Stimulated activated CD8-positive, alpha-beta memory T cell treated with anti-CD3 and anti-CD28 coated beads, Interleukin-4, amount 100 ng/mL, for 4 hours (primary cell): Measurements from ENCODE around the gene TEAD1.

ENCODE experiments used
- DNase-seq, 2 donors: peaks; one replicate each; pipeline ENCODE4 v3.0.0-alpha.2; 2020; ENCODE audit warnings: low read depth in 2 of 2, low spot score in 1 of 2

The TEAD1 gene

GRCh38 chr11:12673924-12674570 is at the start of gene TEAD1:
TEAD1 (plus strand) TSS chr11:12674421.
- peak; percentile 50 to 65 for DNase-seq

- DNase-seq = no peak
Observed at GRCh38 chr11:12624595-12624994, 49.6 kb upstream of the TEAD1 start.

DNA sequence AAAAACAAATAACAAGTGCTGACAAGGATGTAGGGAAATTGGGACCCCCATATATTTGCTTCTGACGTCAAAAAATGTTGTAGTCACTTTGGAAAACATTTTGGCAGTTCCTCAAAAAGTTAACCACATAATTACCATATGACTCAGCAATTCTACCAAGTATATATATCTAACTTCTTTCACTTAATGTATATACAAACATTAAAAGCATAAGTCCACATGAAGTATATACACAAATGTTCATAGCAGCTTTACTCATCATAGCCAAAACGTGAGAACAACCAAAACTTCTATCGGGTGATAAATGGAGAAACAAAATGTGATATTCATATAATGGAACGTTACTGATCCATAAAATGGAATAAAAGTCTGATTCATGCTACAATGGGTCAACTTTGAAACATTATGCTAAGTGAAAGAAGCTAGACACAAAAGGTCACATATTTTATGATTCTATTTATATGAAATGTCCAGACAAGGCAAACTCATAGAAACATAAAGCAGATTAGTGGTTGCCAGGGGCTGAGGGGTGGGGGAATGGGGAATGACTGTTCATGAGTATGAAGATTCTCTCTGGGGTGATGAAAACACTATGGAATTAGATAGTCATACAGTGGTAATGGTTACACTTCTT is 48.7 kb upstream of the TEAD1 start:
- DNase-seq = no peak

- no peak for DNase-seq
Observed at GRCh38 chr11:12626616-12627015, 47.6 kb upstream of the TEAD1 start.

DNA sequence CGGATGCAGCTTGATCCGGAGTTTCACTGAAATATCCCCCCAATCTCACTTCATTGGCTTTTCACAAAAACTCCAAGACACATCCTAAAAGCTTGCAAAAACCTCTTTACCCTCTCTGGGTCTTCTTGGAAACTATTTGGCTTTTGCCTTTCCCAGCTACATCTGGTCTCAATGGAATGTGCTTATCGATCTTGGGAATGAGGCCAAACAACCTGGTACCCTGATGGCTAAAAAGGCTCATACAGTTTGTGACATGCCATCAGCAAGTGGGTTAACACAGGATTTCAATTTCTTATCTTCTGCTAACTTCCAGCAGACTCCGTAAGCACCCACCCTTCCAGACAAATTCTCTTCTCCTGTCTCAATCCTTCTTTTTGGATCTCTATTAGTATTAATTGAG is 45.9 kb upstream of the TEAD1 start:
- no peak for DNase-seq

GRCh38 chr11:12629601-12630313 is 44.5 kb upstream of the TEAD1 start:
- DNase-seq = no peak

DNA sequence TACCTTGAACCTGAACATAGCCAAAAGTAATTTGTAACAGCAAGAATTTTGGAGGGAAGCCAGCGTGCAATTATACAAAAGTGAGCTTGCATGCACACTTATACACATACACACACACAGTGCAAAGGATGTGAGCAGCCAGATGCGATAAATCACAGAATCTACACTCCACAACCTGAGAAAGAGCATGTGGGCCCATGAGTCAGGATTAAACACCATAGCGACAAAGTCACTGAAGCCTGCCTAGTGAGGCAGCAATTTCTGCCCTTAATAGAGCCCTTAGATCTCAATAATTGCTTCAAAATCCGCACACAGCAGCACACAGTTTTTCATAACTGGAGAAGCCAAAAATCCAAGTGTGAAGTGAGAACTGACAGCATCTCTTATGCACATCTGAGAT is 42.6 kb upstream of the TEAD1 start:
- DNase-seq = no peak

DNA sequence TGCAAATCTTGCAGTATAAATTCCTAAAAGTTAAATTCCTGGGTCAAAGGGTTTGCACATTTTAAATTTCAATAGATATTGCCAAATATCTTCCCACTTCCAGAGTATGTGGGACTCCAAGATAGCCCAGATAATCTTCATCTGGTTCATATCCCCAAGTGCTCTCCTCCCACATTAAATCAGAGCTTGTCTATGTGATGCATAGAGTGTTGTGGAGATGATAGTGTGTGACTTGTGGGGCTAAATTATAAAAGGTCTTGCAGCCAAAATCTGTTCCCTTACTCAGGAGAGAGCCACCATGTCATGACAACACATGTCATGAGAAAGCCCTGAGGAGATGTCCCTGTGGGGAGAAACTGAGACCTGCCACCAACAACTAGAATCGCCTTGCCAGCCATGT is 39.9 kb upstream of the TEAD1 start:
- no peak for DNase-seq

GRCh38 chr11:12636871-12637410 is 37.3 kb upstream of the TEAD1 start:
- DNase-seq = no peak

- DNase-seq = no peak
Observed at GRCh38 chr11:12639388-12639787, 34.8 kb upstream of the TEAD1 start.

DNA sequence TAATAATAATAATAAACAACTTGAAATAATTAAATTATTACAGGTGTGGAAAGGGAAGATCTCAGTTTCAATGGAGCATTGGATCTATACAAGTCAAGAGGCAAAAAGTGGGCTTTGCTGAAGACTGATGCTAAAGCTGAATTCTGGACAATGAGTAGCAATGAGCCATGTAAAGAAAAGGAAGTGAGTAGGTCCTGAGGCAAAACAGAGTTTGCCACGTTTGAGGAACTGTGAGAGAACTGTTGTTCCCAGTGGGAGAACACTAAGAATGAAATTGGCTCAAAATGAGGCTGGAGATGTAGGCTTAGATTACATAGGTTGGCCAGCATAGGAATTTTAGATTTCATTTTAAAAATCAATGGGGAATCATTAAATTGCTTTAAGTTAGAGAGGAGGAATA is 33.9 kb upstream of the TEAD1 start:
- DNase-seq = no peak

DNA sequence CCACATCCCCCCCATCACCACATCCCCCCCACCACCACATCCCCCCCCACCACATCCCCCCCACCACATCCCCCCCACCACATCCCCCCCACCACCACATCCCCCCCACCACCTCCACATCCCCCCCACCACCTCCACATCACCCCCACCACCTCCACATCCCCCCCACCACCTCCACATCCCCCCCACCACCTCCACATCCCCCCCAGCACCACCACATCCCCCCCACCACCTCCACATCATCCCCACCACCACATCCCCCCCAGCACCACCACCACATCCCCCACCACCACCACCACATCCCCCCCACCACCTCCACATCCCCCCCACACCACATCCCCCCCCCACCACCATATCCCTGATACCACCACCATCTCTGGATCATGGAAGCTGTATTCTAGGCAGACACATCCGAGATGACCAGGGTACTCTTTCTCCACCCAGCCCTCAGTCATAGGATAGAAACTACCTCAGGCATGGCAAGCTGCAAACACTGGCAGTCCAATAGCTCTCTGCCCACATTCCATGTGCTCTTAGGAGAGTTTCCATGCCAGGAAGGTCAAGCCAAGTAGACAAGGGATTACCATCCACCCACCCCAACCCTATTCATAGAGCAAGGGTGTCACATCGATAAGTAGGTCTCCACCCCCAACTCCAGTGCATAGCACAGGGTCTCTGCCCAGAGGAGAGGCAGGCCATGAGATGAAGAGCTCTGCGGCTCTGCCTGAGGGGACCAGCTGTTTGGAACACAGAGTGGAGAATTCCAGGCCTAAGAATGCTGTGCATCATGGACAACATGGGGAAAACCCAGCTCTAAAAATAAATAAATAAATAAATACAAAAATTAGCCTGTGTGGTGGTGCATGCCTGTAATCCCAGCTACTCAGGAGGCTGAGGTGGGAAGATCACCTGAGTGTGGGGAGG is 33.0 kb upstream of the TEAD1 start:
- DNase-seq = no peak

- DNase-seq = no peak
Observed at GRCh38 chr11:12642040-12642439, 32.2 kb upstream of the TEAD1 start.

DNA sequence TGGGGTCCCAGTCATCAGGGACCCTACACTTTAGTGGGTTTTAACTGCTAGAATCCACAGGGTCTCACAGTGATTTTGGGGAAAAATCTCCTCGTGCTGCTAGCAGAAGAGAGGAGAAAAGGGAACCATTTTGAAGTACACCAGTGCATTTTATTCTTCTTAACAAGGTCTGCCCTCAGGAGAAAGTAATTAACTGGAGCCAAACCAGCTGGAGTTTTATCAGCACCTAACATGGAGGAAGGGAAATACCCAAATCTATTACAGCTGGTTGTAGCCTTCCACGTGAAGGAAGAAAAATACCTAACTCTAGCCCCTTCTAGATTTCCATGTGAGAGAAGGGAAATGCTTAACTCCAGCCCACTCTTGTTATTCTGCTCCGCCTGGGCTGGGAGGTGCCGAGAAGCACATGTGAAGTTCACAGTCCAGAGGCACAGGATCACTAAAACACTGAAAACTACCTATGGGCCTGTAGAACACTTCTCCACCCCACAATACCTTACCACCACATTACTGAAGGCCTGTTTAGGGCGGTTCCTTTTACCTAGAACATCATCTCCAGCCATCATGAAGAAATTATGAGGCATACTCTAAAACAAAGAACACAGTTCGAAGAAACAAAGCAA is 31.3 kb upstream of the TEAD1 start:
- no peak for DNase-seq

GRCh38 chr11:12646478-12646877 is 27.7 kb upstream of the TEAD1 start:
- no peak for DNase-seq

- DNase-seq = no peak
Observed at GRCh38 chr11:12653729-12654128, 20.5 kb upstream of the TEAD1 start.

GRCh38 chr11:12655842-12656241 is 18.4 kb upstream of the TEAD1 start:
- DNase-seq = no peak

GRCh38 chr11:12657336-12657735 is 16.9 kb upstream of the TEAD1 start:
- no peak for DNase-seq

DNA sequence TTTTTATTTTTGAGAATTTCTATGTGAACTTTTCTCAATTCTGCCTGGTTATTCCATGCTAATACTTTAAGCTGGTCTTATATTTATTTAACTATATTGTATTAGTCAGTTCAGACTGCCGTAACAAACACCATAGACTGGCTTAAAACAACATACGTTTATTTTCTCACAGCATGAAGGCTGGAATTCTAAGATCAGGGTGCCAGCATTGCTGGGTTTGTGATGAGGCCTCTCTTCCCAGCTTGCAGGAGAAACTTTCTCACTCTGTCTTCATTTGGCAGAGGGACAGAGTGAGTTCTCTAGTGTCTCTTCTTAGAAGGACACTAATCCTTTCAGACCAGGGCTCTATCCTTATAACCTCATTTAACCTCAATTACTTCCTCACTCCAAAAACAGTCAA is 16.2 kb upstream of the TEAD1 start:
- DNase-seq = no peak

GRCh38 chr11:12662101-12662689 is 12.0 kb upstream of the TEAD1 start:
- no peak for DNase-seq
